ENCODE results near the gene CRABP1.

GRCh38 chr15:78362716-78363380, 22.7 kb downstream of the CRABP1 start:
- TF ChIP-seq CTCF (IDR thresholded peaks at IDR 0.05 in 4 of 5, conservative IDR thresholded peaks at IDR 0.05 in 1 of 5) (no peak), POLR2A (IDR thresholded peaks at IDR 0.05) (no peak)

Data from gastrocnemius medialis (tissue), 4 donors.